OCI-LY1 (cell line): Measurements from ENCODE around the gene OR1E2.

Experiments
- CTCF ChIP-seq: fragments of 200-600 bp; sonication (generic), shearing (Covaris generic); IDR thresholded peaks from 2 replicates; pipeline ENCODE4 v1.5.1; 2017; ENCODE audit warnings: mild to moderate bottlenecking, antibody characterized with exemption, low read length, moderate library complexity, mixed read lengths
- EZH2 ChIP-seq: fragments of 200-600 bp; sonication (generic), shearing (Covaris generic); IDR thresholded peaks from 2 replicates; pipeline ENCODE4 v1.8.0; 2017; ENCODE audit warnings: borderline replicate concordance, mixed run types, mild to moderate bottlenecking, antibody characterized with exemption, low read length, moderate library complexity, mixed read lengths

DNA sequence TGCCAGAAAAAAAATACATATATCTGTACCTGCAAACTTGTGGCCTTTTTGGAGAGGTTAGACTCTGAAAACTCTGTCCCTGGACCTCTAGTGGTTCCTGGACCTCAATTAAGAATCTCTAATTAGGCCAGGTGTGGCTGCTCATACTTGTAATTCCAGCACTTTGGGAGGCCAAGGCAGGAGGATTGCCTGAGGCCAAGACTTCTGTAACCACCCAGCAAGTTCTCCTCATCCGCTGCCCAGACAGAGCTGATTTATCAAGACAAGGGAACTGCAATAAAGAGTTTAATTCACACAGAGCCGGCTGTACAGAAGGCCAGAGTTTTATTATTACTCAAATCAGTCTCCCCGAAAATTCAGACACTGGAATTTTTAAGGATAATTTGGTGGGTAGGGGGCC is 46.3 kb upstream of the OR1E2 start:
- TF ChIP-seq CTCF (no peak), EZH2 (no peak)
